IMR-90 (cell line): Measurements from ENCODE around the gene TBC1D4. TPM values are rescaled to one million over a fixed set of nuclear protein-coding genes. Genes with fewer than 3 reads are reported as not detected.

Source experiments
- ATAC-seq: fragments of 200-7000 bp; cut with Tn5 transposase; 2 replicates; pipeline ENCODE4 v1.9.1; 2020; ENCODE audit warnings: low read depth, mild to moderate bottlenecking, moderate library complexity
- BruUV-seq: library from RNA; stranded (reverse); fragments of 400-500 nt; replicated peaks from 2 replicates; lab custom pipeline; 2021; lab: Mats Ljungman, UMichigan
- CTCF ChIA-PET: fragments of 300-600 bp; formaldehyde crosslinking; extraction: SDS; loops from one replicate; lab custom pipeline; 2021; ENCODE audit warnings: antibody characterized with exemption; lab: Yijun Ruan, JAX
- POLR2A ChIA-PET: fragments of 300-600 bp; sonication (Branson Sonifier 250); formaldehyde crosslinking; loops from one replicate; lab custom pipeline; 2022; ENCODE audit warnings: antibody characterized with exemption; ENCODE audit not compliant: unreplicated experiment; lab: Charles Lee
- DNase-seq: peaks from one replicate; pipeline ENCODE4 v3.0.0; 2013
- H2AFZ ChIP-seq: replicated peaks from 2 replicates; pipeline ENCODE3; 2013; ENCODE audit warnings: low read length, mild to moderate bottlenecking; ENCODE audit not compliant: poor library complexity
- H2AK5ac ChIP-seq: 2 replicates; pipeline ENCODE4 v1.6.1; 2013; ENCODE audit warnings: low read depth, low read length, inconsistent platforms
- H2AK9ac ChIP-seq: replicated peaks from 2 replicates; pipeline ENCODE3; 2013; ENCODE audit warnings: mild to moderate bottlenecking, low read depth, low read length, moderate library complexity; ENCODE audit not compliant: poor library complexity
- H2BK120ac ChIP-seq: 2 replicates; pipeline ENCODE4 v1.6.1; 2013; ENCODE audit warnings: low read depth, low read length, inconsistent platforms
- H2BK15ac ChIP-seq: 3 replicates; pipeline ENCODE4 v1.6.1; 2013; ENCODE audit warnings: low read depth, low read length, inconsistent platforms
- H2BK20ac ChIP-seq: 2 replicates; pipeline ENCODE4 v1.6.1; 2013; ENCODE audit warnings: low read depth, mild to moderate bottlenecking, inconsistent platforms, low read length, moderate library complexity
- H2BK5ac ChIP-seq: 2 replicates; pipeline ENCODE4 v1.6.1; 2013; ENCODE audit warnings: mild to moderate bottlenecking, low read depth, low read length, inconsistent platforms; ENCODE audit not compliant: poor library complexity, severe bottlenecking
- H3K14ac ChIP-seq: replicated peaks from 2 replicates; pipeline ENCODE4 v1.6.1; 2013; ENCODE audit warnings: low read depth, low read length, inconsistent platforms
- H3K18ac ChIP-seq: 2 replicates; pipeline ENCODE4 v1.6.1; 2013; ENCODE audit warnings: low read depth, low read length, control low read depth
- H3K23ac ChIP-seq: 2 replicates; pipeline ENCODE4 v1.6.1; 2013; ENCODE audit warnings: low read depth, low read length, inconsistent platforms
- H3K27ac ChIP-seq: 2 replicates; pipeline ENCODE4 v1.5.1; 2013; ENCODE audit warnings: mild to moderate bottlenecking, control low read depth, low read length; ENCODE audit not compliant: insufficient read depth
- H3K27me3 ChIP-seq: 2 replicates; pipeline ENCODE4 v1.6.1; 2013; ENCODE audit warnings: low read length; ENCODE audit not compliant: control insufficient read depth, insufficient read depth
- H3K36me3 ChIP-seq: 2 replicates; pipeline ENCODE4 v1.6.1; 2013; ENCODE audit warnings: low read length, mixed read lengths; ENCODE audit not compliant: control insufficient read depth, insufficient read depth
- H3K4ac ChIP-seq: 2 replicates; pipeline ENCODE4 v1.6.1; 2013; ENCODE audit warnings: low read depth, low read length, inconsistent platforms
- H3K4me1 ChIP-seq: 2 replicates; pipeline ENCODE4 v1.6.1; 2013; ENCODE audit warnings: low read length, mixed read lengths; ENCODE audit not compliant: control insufficient read depth, insufficient read depth
- H3K4me2 ChIP-seq: 2 replicates; pipeline ENCODE4 v1.6.1; 2013; ENCODE audit warnings: low read depth, mild to moderate bottlenecking, control low read depth, low read length, moderate library complexity
- H3K4me3 ChIP-seq: 2 replicates; pipeline ENCODE4 v1.5.1; 2013; ENCODE audit warnings: low read depth, mild to moderate bottlenecking, control low read depth, low read length, moderate library complexity; ENCODE audit not compliant: insufficient read depth
- H3K56ac ChIP-seq: 2 replicates; pipeline ENCODE4 v1.6.1; 2013; ENCODE audit warnings: low read length, inconsistent platforms; ENCODE audit not compliant: insufficient read depth; ENCODE audit errors: extremely low read depth
- H3K79me1 ChIP-seq, 2 experiments: 2 replicates each; pipeline ENCODE4 v1.6.1; 2013; ENCODE audit warnings: low read length in 2 of 2, inconsistent platforms in 1 of 2, low read depth in 1 of 2
- H3K9ac ChIP-seq: 2 replicates; pipeline ENCODE4 v1.6.1; 2013; ENCODE audit warnings: low read depth, low read length, control low read depth
- H3K9me1 ChIP-seq: 2 replicates; pipeline ENCODE4 v1.6.1; 2013; ENCODE audit warnings: low read length, inconsistent platforms; ENCODE audit not compliant: insufficient read depth
- H3K9me3 ChIP-seq: 2 replicates; pipeline ENCODE4 v1.6.1; 2013; ENCODE audit warnings: low read length; ENCODE audit not compliant: control insufficient read depth, insufficient read depth
- H4K20me1 ChIP-seq: 2 replicates; pipeline ENCODE4 v1.6.1; 2013; ENCODE audit warnings: low read length, inconsistent platforms; ENCODE audit not compliant: insufficient read depth
- H4K5ac ChIP-seq: 2 replicates; pipeline ENCODE4 v1.6.1; 2013; ENCODE audit warnings: mild to moderate bottlenecking, low read depth, low read length, control low read depth
- H4K8ac ChIP-seq, 2 experiments: 2 replicates each; pipeline ENCODE4 v1.6.1; 2013; ENCODE audit warnings: low read depth in 2 of 2, low read length in 2 of 2, control low read depth in 1 of 2, inconsistent platforms in 1 of 2
- H4K91ac ChIP-seq: 2 replicates; pipeline ENCODE4 v1.6.1; 2013; ENCODE audit warnings: low read depth, low read length, inconsistent platforms; ENCODE audit not compliant: insufficient read depth
- BHLHE40 ChIP-seq: fragments of 150-350 bp; IDR thresholded peaks from 2 replicates; pipeline ENCODE4 v1.6.1; 2016; ENCODE audit warnings: mild to moderate bottlenecking, low read depth, low read length
- CEBPB ChIP-seq: IDR thresholded peaks from 2 replicates; pipeline ENCODE4 v1.6.1; 2012; ENCODE audit warnings: low read depth, low read length, improper control_type of control experiment
- CHD1 ChIP-seq: IDR thresholded peaks from 2 replicates; pipeline ENCODE4 v1.6.1; 2012; ENCODE audit warnings: low read depth, low read length, improper control_type of control experiment
- CTCF ChIP-seq: conservative IDR thresholded peaks from 2 replicates; pipeline ENCODE4 v1.5.1; 2012; ENCODE audit warnings: mild to moderate bottlenecking, low read depth, low read length, improper control_type of control experiment
- ELK1 ChIP-seq: fragments of 150-350 bp; IDR thresholded peaks from 2 replicates; pipeline ENCODE4 v1.6.1; 2016; ENCODE audit warnings: low read depth, mild to moderate bottlenecking, low read length, moderate library complexity, borderline replicate concordance
- FOS ChIP-seq: fragments of 150-350 bp; IDR thresholded peaks from 2 replicates; pipeline ENCODE4 v1.6.1; 2016; ENCODE audit warnings: low read depth, low read length
- MAFK ChIP-seq: IDR thresholded peaks from 2 replicates; pipeline ENCODE4 v1.6.1; 2012; ENCODE audit warnings: low read depth, low read length, improper control_type of control experiment
- MAZ ChIP-seq: IDR thresholded peaks from 2 replicates; pipeline ENCODE4 v1.6.1; 2012; ENCODE audit warnings: low read depth, mild to moderate bottlenecking, low read length, improper control_type of control experiment, moderate library complexity, borderline replicate concordance
- MXI1 ChIP-seq: IDR thresholded peaks from 2 replicates; pipeline ENCODE4 v1.6.1; 2012; ENCODE audit warnings: low read depth, mild to moderate bottlenecking, low read length, moderate library complexity, borderline replicate concordance
- NFE2L2 ChIP-seq: fragments of 150-350 bp; IDR thresholded peaks from 2 replicates; pipeline ENCODE4 v1.6.1; 2016; ENCODE audit warnings: low read depth, mild to moderate bottlenecking, low read length
- POLR2A ChIP-seq: IDR thresholded peaks from 2 replicates; pipeline ENCODE4 v1.6.1; 2012; ENCODE audit warnings: mild to moderate bottlenecking, low read depth, low read length
- RAD21 ChIP-seq: IDR thresholded peaks from 2 replicates; pipeline ENCODE4 v1.6.1; 2012; ENCODE audit warnings: low read length, improper control_type of control experiment
- RCOR1 ChIP-seq: IDR thresholded peaks from 2 replicates; pipeline ENCODE4 v1.6.1; 2012; ENCODE audit warnings: mild to moderate bottlenecking, low read length, improper control_type of control experiment; ENCODE audit not compliant: insufficient replicate concordance
- RFX5 ChIP-seq: IDR thresholded peaks from 2 replicates; pipeline ENCODE4 v1.8.0; 2012; ENCODE audit warnings: low read depth, mild to moderate bottlenecking, low read length, moderate library complexity
- SMC3 ChIP-seq: fragments of 150-350 bp; IDR thresholded peaks from 2 replicates; pipeline ENCODE4 v1.6.1; 2016; ENCODE audit warnings: low read depth, mild to moderate bottlenecking, antibody characterized with exemption, low read length, moderate library complexity
- USF2 ChIP-seq: fragments of 150-350 bp; IDR thresholded peaks from 2 replicates; pipeline ENCODE4 v1.6.1; 2017; ENCODE audit warnings: mild to moderate bottlenecking, antibody characterized with exemption, low read length, low read depth
- WGBS, 2 experiments: methylation state at CpG; one replicate each; pipeline versions ENCODE4 v1.1.5 to v1.1.7; 2013; ENCODE audit warnings: missing lambda C conversion rate in 2 of 2; ENCODE audit not compliant: insufficient read length in 1 of 2; ENCODE audit errors: extremely low coverage in 2 of 2; 5-methylcytosine and 5-hydroxymethylcytosine counted together
- dilution Hi-C: fragments of 300-500 bp; cut with HindIII; formaldehyde crosslinking; loops from one replicate; pipeline ENCODE4 v1.14.3; 2018; ENCODE audit warnings: low sequenced_read_pairs; ENCODE audit not compliant: unreplicated experiment
- in situ Hi-C: fragments of 300-500 bp; cut with MboI; formaldehyde crosslinking; loops from 3 replicates; pipeline ENCODE4 v1.14.3; 2019; ENCODE audit warnings: low sequenced_read_pairs, inconsistent platforms, mixed read lengths
- intact Hi-C: fragments of 100-400 bp; cut with micrococcal nuclease; formaldehyde crosslinking; loops from 2 replicates; pipeline ENCODE4 v1.10.0; 2022
- polyA plus RNA-seq, 3 experiments: library from polyadenylated mRNA; depleted of rRNA; stranded (reverse); fragments of >200 nt; gene quantifications; 2 replicates each; pipeline ENCODE4 v1.2.3, GENCODE V29; 2012; ENCODE audit warnings: low replicate concordance in 1 of 3
- total RNA-seq: library from RNA; depleted of rRNA; stranded (reverse); fragments of >200 nt; gene quantifications from 2 replicates; pipeline ENCODE4 v1.2.3, GENCODE V29; 2012

Gene TBC1D4
- total and polyA plus RNA-seq, 2 of the 4 experiments (the other 2 are of a cell fraction) = 7.5 to 22.8 TPM

GRCh38 chr13:75378301-75378700 lies 103.7 kb downstream of the TBC1D4 start:
- Histone ChIP-seq H4K8ac (no peak overlapping the region), H2BK5ac (no peak overlapping the region), H2AK9ac (no peak overlapping the region), H2BK120ac (no peak overlapping the region), H3K14ac (no peak overlapping the region), H3K79me1 (no peaks in the 10 kb centered on the region; a peak in 1 of 4 replicates), H4K91ac (no peak overlapping the region), H2AK5ac (no peak overlapping the region), H3K36me3 (no peaks in the 10 kb centered on the region), H3K4me3 (no peak overlapping the region), H3K4ac (no peak overlapping the region), H4K20me1 (no peaks in the 10 kb centered on the region), H3K23ac (no peak overlapping the region), H3K9me3 (no peaks in the 10 kb centered on the region), H3K9me1 (no peaks in the 10 kb centered on the region), H3K56ac (no peak overlapping the region), H2BK20ac (no peak overlapping the region), H3K27ac (no peak overlapping the region), H2AFZ (no peak overlapping the region), H4K5ac (no peak overlapping the region), H3K9ac (no peak overlapping the region), H3K4me1 (no peaks in the 10 kb centered on the region), H3K18ac (no peak overlapping the region), H2BK15ac (no peak overlapping the region), H3K4me2 (no peak overlapping the region), H3K27me3 (no peaks in the 10 kb centered on the region)
- CTCF ChIA-PET = interaction anchor here (1.4 kb wide), 1 partner anchor 104 kb away, joined by 3 read pairs; the partner anchor contains the start of gene TBC1D4
- in situ Hi-C loops = loop anchor here (10.0 kb wide), 1 partner anchor 166 kb away; the partner anchor contains the start of gene UCHL3
- no peak for DNase-seq
- no CpG with 5 or more reads among the region's 1 CpG for WGBS, 2 experiments
- no peak for TF ChIP-seq NFE2L2
- TF ChIP-seq CTCF = no peak
- TF ChIP-seq MXI1 = no peak
- no peak for TF ChIP-seq ELK1
- TF ChIP-seq CEBPB = no peak
- TF ChIP-seq MAFK = no peak
- TF ChIP-seq RCOR1 = no peak
- TF ChIP-seq RFX5 = no peak
- no peak for TF ChIP-seq USF2
- TF ChIP-seq CHD1 = no peak
- TF ChIP-seq MAZ = no peak
- TF ChIP-seq RAD21 = no peak
- TF ChIP-seq BHLHE40 = no peak
- no peak for TF ChIP-seq FOS
- TF ChIP-seq POLR2A = no peak
- no peak for TF ChIP-seq SMC3
- intact Hi-C loops = loop anchor here (10.0 kb wide), 1 partner anchor 66 kb away; no protein-coding TSS in a partner anchor
- dilution Hi-C loops = no loop called here
- BruUV-seq = no TSS peak
- no peak for ATAC-seq
- POLR2A ChIA-PET = no interaction called here
